Measurements from ENCODE around the gene RCAN3. TPM values are rescaled to one million over a fixed set of nuclear protein-coding genes. Genes with fewer than 3 reads are reported as not detected.

RCAN3 gene
- total and polyA plus RNA-seq, 9 of the 15 experiments (the other 6 are each of a cell fraction or from before 2014, with no cell fraction given), result 0.10 to 1.4 (median 0.43) TPM

DNA sequence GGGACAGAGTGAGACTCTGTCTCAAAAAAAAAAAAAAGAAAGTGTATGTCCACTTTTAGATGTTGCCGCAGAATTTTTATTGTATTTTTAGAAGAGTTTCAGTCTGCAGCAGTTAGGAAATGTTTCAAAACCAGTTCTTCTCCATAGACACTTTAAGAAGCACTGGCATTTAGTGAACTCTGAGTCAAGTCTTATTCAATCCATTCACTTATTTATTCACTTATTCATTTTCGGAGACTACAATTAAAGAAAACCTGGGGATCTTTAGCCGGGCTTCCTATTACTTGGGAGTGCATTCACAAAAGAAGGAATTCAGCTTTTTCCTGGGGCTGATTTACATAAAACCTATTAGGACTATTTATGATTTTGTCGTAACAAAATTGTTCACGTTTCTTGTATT, 12.3 kb downstream of the RCAN3 start:
- no TSS peak for BruUV-seq (replicated peaks)
- H4K20me1 ChIP-seq (replicated peaks; ENCODE audit: control insufficient read depth, insufficient read depth, low read length), result no peaks in the 10 kb centered on the region; the same call in 1 of the 2 replicates
- no peak overlapping the region for H3K27ac ChIP-seq (ENCODE audit: extremely low read depth, low read depth, low read length)
- ChIA-PET POLR2A (interaction anchor here (0.9 to 1.5 kb wide), 4 partner anchors 9 to 103 kb away, joined by 3 to 5 read pairs (median 4); partner anchors contain the start of gene RCAN3), CTCF (ENCODE audit: low intra/inter-chr PET ratio) (no interaction called here)
- H3K79me2 ChIP-seq (ENCODE audit: control insufficient read depth, insufficient read depth, low read length), result no peaks in the 10 kb centered on the region
- whole genome bisulfite sequencing (ENCODE audit: insufficient coverage, low coverage, missing lambda C conversion rate), result 21% methylated on average over 5 of the region's 5 CpGs
- H3K9ac ChIP-seq (ENCODE audit: insufficient read depth in 1 of 2, low read depth in 2 of 2, low read length in 2 of 2), result no peak overlapping the region
- FAIRE-seq (no peak), DNase-seq (ENCODE audit: extremely low read depth in 1 of 4, low spot score in 3 of 4) (no peak), ATAC-seq (no peak)
- no peaks in the 10 kb centered on the region for H3K36me3 ChIP-seq (ENCODE audit: control insufficient read depth, insufficient read depth, low read length)
- peaks cover 44 to 56% of the 10 kb centered on the region in 2 experiments for H3K27me3 ChIP-seq (ENCODE audit: control insufficient read depth in 2 of 2, insufficient read depth in 2 of 2, low read length in 2 of 2)
- H3K4me2 ChIP-seq (ENCODE audit: insufficient read depth, low read length), result no peak overlapping the region
- no peak overlapping the region for H2AFZ ChIP-seq (ENCODE audit: low read depth, low read length)
- in situ Hi-C loops (cut with MboI), result no loop called here
- no peaks in the 10 kb centered on the region for H3K9me3 ChIP-seq (replicated peaks; ENCODE audit: control insufficient read depth, insufficient read depth, low read depth, low read length)
- intact Hi-C loops (cut with micrococcal nuclease), result no loop called here
- no peak overlapping the region for H3K4me3 ChIP-seq
- no peaks in the 10 kb centered on the region for H3K9me1 ChIP-seq (ENCODE audit: control insufficient read depth, insufficient read depth, low read length)
- TF ChIP-seq NR2C2 (CRISPR knock-in tag; IDR thresholded peaks at IDR 0.05) (no peak), NR2C2 (tag; IDR thresholded peaks at IDR 0.05) (no peak), MTA2 (IDR thresholded peaks at IDR 0.05; ENCODE audit: low read depth) (no peak), FOXA1 (IDR thresholded peaks at IDR 0.05; ENCODE audit: borderline replicate concordance) (no peak), ZNF197 (CRISPR knock-in tag; IDR thresholded peaks at IDR 0.05; ENCODE audit: low read depth) (no peak), ZNF717 (CRISPR knock-in tag; IDR thresholded peaks at IDR 0.05) (no peak), ETV5 (CRISPR knock-in tag; IDR thresholded peaks at IDR 0.05; ENCODE audit: low read depth) (no peak), MIER1 (IDR thresholded peaks at IDR 0.05; ENCODE audit: low read depth) (no peak), HNRNPLL (IDR thresholded peaks at IDR 0.05; ENCODE audit: low read depth, low read length, poor library complexity, severe bottlenecking) (no peak)
- TF ChIP-seq, protein P1, sequence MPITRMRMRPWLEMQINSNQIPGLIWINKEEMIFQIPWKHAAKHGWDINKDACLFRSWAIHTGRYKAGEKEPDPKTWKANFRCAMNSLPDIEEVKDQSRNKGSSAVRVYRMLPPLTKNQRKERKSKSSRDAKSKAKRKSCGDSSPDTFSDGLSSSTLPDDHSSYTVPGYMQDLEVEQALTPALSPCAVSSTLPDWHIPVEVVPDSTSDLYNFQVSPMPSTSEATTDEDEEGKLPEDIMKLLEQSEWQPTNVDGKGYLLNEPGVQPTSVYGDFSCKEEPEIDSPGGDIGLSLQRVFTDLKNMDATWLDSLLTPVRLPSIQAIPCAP (CRISPR knock-in tag; IDR thresholded peaks at IDR 0.05; ENCODE audit: borderline replicate concordance), result no peak
- no peaks in the 10 kb centered on the region; a peak in 1 of 5 replicates for H3K4me1 ChIP-seq (replicated peaks in 1 of 2; ENCODE audit: control insufficient read depth in 2 of 2, insufficient read depth in 2 of 2, low read length in 2 of 2)

Data from K562 (cell line).